GM13976 (cell line): ENCODE results near the gene AP5Z1.

Experiments
- DNase-seq: peaks from one replicate; pipeline ENCODE4 v3.0.0; 2012; ENCODE audit warnings: low spot score
- CTCF ChIP-seq: IDR thresholded peaks from 2 replicates; pipeline ENCODE4 v1.5.1; 2012; ENCODE audit warnings: borderline replicate concordance, mild to moderate bottlenecking; ENCODE audit not compliant: insufficient read depth; ENCODE audit errors: extremely low read depth, missing control alignments, control extremely low read depth
- in situ Hi-C: fragments of 300-500 bp; cut with MboI; formaldehyde crosslinking; loops from one replicate; pipeline ENCODE4 v1.12.0; 2022; ENCODE audit warnings: low sequenced_read_pairs, mixed read lengths, inconsistent platforms; ENCODE audit not compliant: unreplicated experiment

The AP5Z1 gene

DNA sequence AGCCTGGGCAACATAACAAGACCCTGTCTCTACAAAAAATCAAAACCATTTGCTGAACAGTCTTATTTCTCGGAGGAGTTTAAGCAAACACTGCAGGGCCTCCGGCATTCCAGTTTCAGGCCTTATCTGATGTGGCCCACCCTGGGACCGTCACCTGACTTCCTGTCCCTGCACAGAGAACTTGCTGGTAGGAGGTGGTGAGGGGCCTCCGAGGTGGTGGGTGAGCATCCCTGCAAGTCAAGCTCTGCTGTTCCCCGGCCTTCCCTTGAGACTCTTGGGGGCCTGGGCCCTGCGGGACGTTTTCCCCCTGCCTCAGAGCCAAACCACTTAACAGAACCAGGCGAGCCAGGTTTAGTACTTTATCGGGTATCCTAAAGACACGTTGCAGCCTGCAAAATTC is 44.5 kb upstream of the AP5Z1 start:
- DNase-seq: no peak
- in situ Hi-C loops: no loop called here
- TF ChIP-seq CTCF: no peak

- DNase-seq: no peak
- in situ Hi-C loops: no loop called here
- no peak for TF ChIP-seq CTCF
These were observed 43.6 kb upstream of the AP5Z1 start for GRCh38 chr7:4731803-4732202.

DNA sequence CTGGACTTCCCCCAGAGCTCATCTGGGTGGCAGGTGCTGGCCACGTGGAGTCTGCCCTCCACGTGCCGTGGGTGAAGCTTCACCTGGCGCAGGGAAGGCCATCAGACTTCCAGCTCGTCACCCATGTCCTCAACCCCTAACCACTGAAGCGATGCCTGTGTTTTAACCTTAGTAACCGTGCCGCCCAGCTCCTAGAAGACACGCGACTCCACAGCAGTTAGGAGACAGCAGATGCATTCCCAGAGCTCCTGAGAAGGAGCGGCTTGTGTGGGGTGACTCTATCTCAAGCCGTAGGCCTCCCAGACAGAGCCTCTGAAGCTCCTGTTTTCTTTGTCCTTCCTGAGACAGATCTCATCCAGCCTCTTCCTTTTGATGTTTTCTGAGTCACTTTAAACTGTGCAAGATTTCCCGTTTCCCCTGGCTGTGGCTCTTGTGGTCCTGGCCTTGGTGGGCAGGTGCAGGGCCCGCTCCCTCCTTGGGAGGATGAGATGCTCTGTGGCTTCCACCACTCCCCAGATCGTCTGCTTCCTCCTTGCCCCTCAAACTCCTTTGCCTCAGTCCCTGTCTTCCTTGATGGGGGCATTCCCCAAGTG is 41.4 kb upstream of the AP5Z1 start:
- in situ Hi-C loops: no loop called here
- DNase-seq: no peak
- no peak for TF ChIP-seq CTCF

DNA sequence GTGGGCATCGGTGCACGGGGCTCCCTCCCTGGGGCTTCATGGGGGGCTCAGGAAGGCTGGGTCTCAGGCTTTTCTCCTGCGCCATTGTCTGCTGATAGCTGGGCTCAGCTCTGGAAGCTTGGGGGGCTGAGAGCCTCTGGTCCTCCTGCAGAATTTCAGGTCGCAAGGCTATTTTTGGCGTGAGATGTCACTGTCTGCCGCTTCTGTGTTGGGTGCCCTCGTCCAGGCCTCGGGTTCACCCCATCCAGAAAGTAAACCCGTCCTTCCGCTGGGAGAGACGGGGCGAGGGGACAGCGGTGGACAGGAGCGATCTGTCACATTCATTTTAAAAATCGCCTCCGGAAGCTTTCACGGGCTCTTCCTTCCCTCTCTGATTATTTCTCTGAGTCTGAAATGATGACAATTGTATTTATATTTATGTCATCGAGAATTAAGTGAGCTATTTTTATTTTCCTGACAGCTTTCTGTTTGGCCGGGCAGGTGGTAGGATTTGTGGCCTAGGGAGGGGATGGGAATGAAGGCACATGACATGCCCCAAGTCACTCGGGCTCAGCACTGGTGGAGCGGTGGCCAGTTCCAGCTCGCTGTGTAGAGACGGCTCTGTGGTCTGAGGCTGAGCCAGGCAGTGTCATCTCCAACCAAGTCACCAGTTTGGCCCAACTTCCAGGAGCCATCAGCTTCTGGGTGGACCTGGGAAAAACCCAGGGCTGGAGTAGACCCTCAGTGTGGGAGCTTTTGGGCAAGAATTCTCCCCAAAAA is 40.7 kb upstream of the AP5Z1 start:
- DNase-seq: no peak
- TF ChIP-seq CTCF: no peak
- in situ Hi-C loops: no loop called here

DNA sequence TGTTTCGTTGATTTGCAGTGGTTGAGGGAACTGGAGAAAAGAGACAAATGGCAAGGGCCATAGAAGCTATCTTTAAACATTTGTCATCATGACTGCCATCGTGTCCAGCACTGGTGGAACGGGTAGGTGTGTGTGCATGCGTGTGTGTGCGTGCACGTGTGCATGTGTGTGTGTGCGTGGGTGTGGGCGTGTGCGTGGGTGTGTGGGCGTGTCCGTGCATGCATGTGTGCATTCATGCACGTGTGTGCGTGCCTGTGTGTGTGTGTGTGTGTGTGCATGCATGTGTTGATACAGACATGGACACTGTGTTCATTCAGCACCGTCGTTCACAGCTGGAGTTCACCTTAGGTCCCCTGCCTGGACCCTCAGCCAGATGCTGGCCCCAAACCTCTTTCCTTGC is 38.1 kb upstream of the AP5Z1 start:
- in situ Hi-C loops: no loop called here
- no peak for TF ChIP-seq CTCF
- DNase-seq: no peak

- in situ Hi-C loops: no loop called here
- TF ChIP-seq CTCF: no peak
- DNase-seq: no peak
These were observed 36.5 kb upstream of the AP5Z1 start for GRCh38 chr7:4738711-4739527.
